ENCODE results near the gene SLC31A1. TPM values are rescaled to one million over a fixed set of nuclear protein-coding genes. Genes with fewer than 3 reads are reported as not detected.

Gene SLC31A1
- total and polyA plus RNA-seq, 2 of the 13 experiments (the other 11 are each of a cell fraction or from before 2014, with no cell fraction given), result 62.9 to 70.0 TPM

GRCh38 chr9:113228130-113228665, 6.9 kb downstream of the SLC31A1 start (continued):
- TF ChIP-seq FOXP4 (CRISPR knock-in tag; IDR thresholded peaks at IDR 0.05), result peak; percentile 81
- TF ChIP-seq MXI1 (IDR thresholded peaks at IDR 0.05; ENCODE audit: borderline replicate concordance, low read depth, low read length), result peak; percentile 20; the same call in 1 of the 3 replicates
- 0 out of 2 replicates have a peak, but pooled peaks have one; percentile 23 for TF ChIP-seq ZNF264 (CRISPR knock-in tag; IDR thresholded peaks at IDR 0.05)
- TF ChIP-seq ZNF496 (CRISPR knock-in tag; IDR thresholded peaks at IDR 0.05; ENCODE audit: insufficient replicate concordance), result no peak
- peak; percentile 52; the same call in 1 of the 2 replicates for TF ChIP-seq LCORL (IDR thresholded peaks at IDR 0.05)
- peak; percentile 69; the same call in 1 of the 2 replicates for TF ChIP-seq LCORL (CRISPR knock-in tag; IDR thresholded peaks at IDR 0.05)
- no peak for TF ChIP-seq MEIS1 (CRISPR knock-in tag; IDR thresholded peaks at IDR 0.05; ENCODE audit: borderline replicate concordance)
- no peak for TF ChIP-seq FOXK1 (CRISPR knock-in tag; IDR thresholded peaks at IDR 0.05; ENCODE audit: borderline replicate concordance, low read depth)
- no peak for TF ChIP-seq FOXA1 (IDR thresholded peaks at IDR 0.05)
- peak; percentile 57; the same call in 1 of the 2 replicates for TF ChIP-seq FOXA1 (CRISPR knock-in tag; IDR thresholded peaks at IDR 0.05)
- TF ChIP-seq GATAD2A (CRISPR knock-in tag; IDR thresholded peaks at IDR 0.05), result peak; percentile 87
- TF ChIP-seq EP300 (IDR thresholded peaks at IDR 0.05; ENCODE audit: low read depth in 2 of 2, low read length in 2 of 2), result peak in 1 of 2 experiments; percentile 57; a peak in 1 of 4 replicates
- 0 out of 2 replicates have a peak, but pooled peaks have one; percentile 36 for TF ChIP-seq EP300 (CRISPR knock-in tag; IDR thresholded peaks at IDR 0.05; ENCODE audit: borderline replicate concordance)
- TF ChIP-seq ZFP1 (CRISPR knock-in tag; IDR thresholded peaks at IDR 0.05), result no peak
- no peak for TF ChIP-seq ZNF782 (CRISPR knock-in tag; IDR thresholded peaks at IDR 0.05; ENCODE audit: borderline replicate concordance)
- TF ChIP-seq SOX5 (CRISPR knock-in tag; IDR thresholded peaks at IDR 0.05; ENCODE audit: borderline replicate concordance), result peak; percentile 94
- no peak for TF ChIP-seq SKI (IDR thresholded peaks at IDR 0.05; ENCODE audit: partially characterized antibody)
- TF ChIP-seq KLF6 (CRISPR knock-in tag; IDR thresholded peaks at IDR 0.05), result 0 out of 2 replicates have a peak, but pooled peaks have one; percentile 66
- no peak for TF ChIP-seq NR0B2 (CRISPR knock-in tag; IDR thresholded peaks at IDR 0.05)
- no peak for TF ChIP-seq CHD4 (IDR thresholded peaks at IDR 0.05; ENCODE audit: borderline replicate concordance, low read length)
- TF ChIP-seq PHF21A (CRISPR knock-in tag; IDR thresholded peaks at IDR 0.05), result peak; percentile 48; the same call in 1 of the 2 replicates
- TF ChIP-seq CC2D1A (CRISPR knock-in tag; IDR thresholded peaks at IDR 0.05), result no peak
- no peak for TF ChIP-seq ZNF558 (CRISPR knock-in tag; IDR thresholded peaks at IDR 0.05; ENCODE audit: borderline replicate concordance)
- peak; percentile 70; the same call in 1 of the 2 replicates for TF ChIP-seq ZNF331 (CRISPR knock-in tag; IDR thresholded peaks at IDR 0.05)
- TF ChIP-seq HOXA9 (CRISPR knock-in tag; IDR thresholded peaks at IDR 0.05; ENCODE audit: borderline replicate concordance), result 0 out of 2 replicates have a peak, but pooled peaks have one; percentile 27
- no peak for TF ChIP-seq ZNF512B (CRISPR knock-in tag; IDR thresholded peaks at IDR 0.05; ENCODE audit: borderline replicate concordance)
- TF ChIP-seq GFI1 (CRISPR knock-in tag; IDR thresholded peaks at IDR 0.05; ENCODE audit: borderline replicate concordance), result 0 out of 2 replicates have a peak, but pooled peaks have one; percentile 52
- no peak for TF ChIP-seq ZNF569 (CRISPR knock-in tag; IDR thresholded peaks at IDR 0.05; ENCODE audit: borderline replicate concordance)

All from HepG2 (cell line).